Upper lobe of right lung (tissue), 1 donor: ENCODE results near the gene RSPO3. TPM values are rescaled to one million over a fixed set of nuclear protein-coding genes. Genes with fewer than 3 reads are reported as not detected.

ENCODE experiments used
- ATAC-seq: fragments of 200-7000 bp; cut with Tn5 transposase; one replicate; pipeline ENCODE4 v1.9.1; 2020; ENCODE audit warnings: mild to moderate bottlenecking, moderate library complexity
- DNase-seq: peaks from one replicate; pipeline ENCODE4 v3.0.0-alpha.2; 2020
- H3K27ac ChIP-seq: fragments of 200-600 bp; one replicate; pipeline ENCODE4 v1.8.0; 2022
- H3K27me3 ChIP-seq: fragments of 200-600 bp; one replicate; pipeline ENCODE4 v1.8.0; 2022; ENCODE audit warnings: mild to moderate bottlenecking
- H3K36me3 ChIP-seq: fragments of 200-600 bp; one replicate; pipeline ENCODE4 v1.8.0; 2022
- H3K4me1 ChIP-seq: fragments of 200-600 bp; one replicate; pipeline ENCODE4 v1.8.0; 2022
- H3K4me3 ChIP-seq: fragments of 200-600 bp; one replicate; pipeline ENCODE4 v1.8.0; 2022; ENCODE audit warnings: mild to moderate bottlenecking
- H3K9me3 ChIP-seq: fragments of 200-600 bp; one replicate; pipeline ENCODE4 v1.8.0; 2022
- intact Hi-C: fragments of 100-400 bp; cut with DNase I; formaldehyde crosslinking; loops from one replicate; pipeline ENCODE4 v1.11.0; 2022
- total RNA-seq: library from RNA; stranded (reverse); fragmentation: NEBNext Ultra II Directional; extraction: Animal tissue kit (Norgen Biotek cat#: 25700); gene quantifications from one replicate; pipeline ENCODE4 v1.2.1, GENCODE V29; 2021
- TF ChIP-seq, protein P1 (sequence below): fragments of 200-600 bp; IDR thresholded peaks from one replicate; pipeline ENCODE4 v1.8.0; 2022; ENCODE audit warnings: antibody characterized with exemption
- donor health status: DM: no; HTN: yes; CAD: no; lungs with severe emphysema.

Gene RSPO3
- total RNA-seq, 1 donor from 2014 or later = 6.2 TPM

DNA sequence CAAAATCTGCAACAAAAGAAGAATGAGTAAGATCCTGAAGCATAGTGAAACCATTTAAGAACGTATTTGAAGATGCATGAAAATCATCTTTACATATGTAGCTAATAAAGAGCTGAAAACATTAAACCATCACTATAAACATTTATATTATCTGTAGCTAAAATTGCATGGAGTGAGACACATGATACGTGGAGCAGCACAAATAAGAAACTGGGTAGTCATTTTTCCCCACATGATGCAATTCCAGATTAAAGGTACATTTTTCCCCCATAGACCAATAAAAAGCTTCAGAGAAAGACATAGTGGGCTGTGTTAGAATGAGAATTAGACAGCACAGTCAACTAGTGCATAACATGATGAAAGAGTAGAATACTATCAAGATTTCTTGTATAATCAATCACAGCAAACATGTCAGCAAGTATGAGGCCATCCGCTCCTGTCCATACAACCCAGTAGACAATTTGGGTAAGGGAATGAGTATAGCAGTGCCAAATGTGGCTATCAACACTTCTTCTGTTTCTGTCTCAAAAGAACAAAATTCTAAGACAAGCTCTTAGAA lies 67.0 kb downstream of the RSPO3 start:
- Histone ChIP-seq H3K4me1 (no peaks in the 10 kb centered on the region), H3K4me3 (no peak overlapping the region), H3K36me3 (no peaks in the 10 kb centered on the region), H3K9me3 (no peaks in the 10 kb centered on the region), H3K27ac (no peak overlapping the region), H3K27me3 (no peaks in the 10 kb centered on the region)
- DNase-seq (no peak), ATAC-seq (no peak)
- intact Hi-C loops = no loop called here
- TF ChIP-seq, protein P1, sequence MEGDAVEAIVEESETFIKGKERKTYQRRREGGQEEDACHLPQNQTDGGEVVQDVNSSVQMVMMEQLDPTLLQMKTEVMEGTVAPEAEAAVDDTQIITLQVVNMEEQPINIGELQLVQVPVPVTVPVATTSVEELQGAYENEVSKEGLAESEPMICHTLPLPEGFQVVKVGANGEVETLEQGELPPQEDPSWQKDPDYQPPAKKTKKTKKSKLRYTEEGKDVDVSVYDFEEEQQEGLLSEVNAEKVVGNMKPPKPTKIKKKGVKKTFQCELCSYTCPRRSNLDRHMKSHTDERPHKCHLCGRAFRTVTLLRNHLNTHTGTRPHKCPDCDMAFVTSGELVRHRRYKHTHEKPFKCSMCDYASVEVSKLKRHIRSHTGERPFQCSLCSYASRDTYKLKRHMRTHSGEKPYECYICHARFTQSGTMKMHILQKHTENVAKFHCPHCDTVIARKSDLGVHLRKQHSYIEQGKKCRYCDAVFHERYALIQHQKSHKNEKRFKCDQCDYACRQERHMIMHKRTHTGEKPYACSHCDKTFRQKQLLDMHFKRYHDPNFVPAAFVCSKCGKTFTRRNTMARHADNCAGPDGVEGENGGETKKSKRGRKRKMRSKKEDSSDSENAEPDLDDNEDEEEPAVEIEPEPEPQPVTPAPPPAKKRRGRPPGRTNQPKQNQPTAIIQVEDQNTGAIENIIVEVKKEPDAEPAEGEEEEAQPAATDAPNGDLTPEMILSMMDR = no peak

DNA sequence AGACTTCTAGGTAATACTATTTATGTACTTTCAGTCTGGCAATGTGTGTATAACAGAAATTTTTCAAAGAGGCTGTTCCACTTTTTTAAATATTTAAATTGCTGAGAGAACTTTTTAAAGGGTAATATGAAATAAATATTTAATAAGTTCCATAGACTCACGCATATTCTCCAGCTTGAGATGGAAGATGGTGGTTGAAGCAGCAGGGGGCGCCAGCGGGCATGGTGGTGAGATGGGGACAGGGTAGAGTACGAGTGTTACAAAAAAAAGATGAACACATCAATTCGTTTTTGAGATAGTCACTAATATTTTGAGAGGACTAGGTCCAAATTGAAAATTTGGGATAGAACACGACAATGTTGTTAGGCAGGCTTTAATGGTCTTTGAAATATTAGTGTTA lies 68.4 kb downstream of the RSPO3 start:
- TF ChIP-seq, protein P1 = peak; percentile 57
- Histone ChIP-seq H3K27ac (no peak overlapping the region), H3K4me1 (no peaks in the 10 kb centered on the region), H3K9me3 (no peaks in the 10 kb centered on the region), H3K36me3 (no peaks in the 10 kb centered on the region), H3K27me3 (no peaks in the 10 kb centered on the region), H3K4me3 (no peak overlapping the region)
- peak; percentile 91 for DNase-seq
- intact Hi-C loops = no loop called here
- peak; percentile 92 for ATAC-seq

DNA sequence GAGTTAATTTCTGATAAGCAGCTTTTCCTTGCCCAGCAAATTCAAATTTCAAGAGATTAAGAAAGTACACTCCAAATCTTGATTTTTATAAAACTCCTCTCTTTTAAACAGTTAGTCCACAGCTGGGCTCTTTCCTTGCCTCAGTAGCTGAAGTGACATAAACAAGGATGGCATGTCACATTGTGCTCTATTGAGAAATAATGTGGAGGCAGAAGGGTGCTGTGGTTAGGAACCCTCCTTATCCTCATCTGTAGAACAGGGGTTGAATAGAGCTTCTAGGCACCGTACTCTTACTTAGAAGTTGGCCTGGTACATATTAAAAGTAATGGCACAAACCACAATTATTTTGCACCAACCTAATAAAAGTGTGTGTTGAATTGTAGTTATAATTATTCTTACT lies 70.3 kb downstream of the RSPO3 start:
- intact Hi-C loops = no loop called here
- ATAC-seq = peak; percentile 77
- H3K27ac ChIP-seq = no peak overlapping the region
- TF ChIP-seq, protein P1 = no peak
- DNase-seq = no peak
- H3K27me3 ChIP-seq = no peaks in the 10 kb centered on the region
- H3K36me3 ChIP-seq = no peaks in the 10 kb centered on the region
- H3K9me3 ChIP-seq = no peaks in the 10 kb centered on the region
- peaks cover 15% of the 10 kb centered on the region for H3K4me1 ChIP-seq
- H3K4me3 ChIP-seq = no peak overlapping the region

DNA sequence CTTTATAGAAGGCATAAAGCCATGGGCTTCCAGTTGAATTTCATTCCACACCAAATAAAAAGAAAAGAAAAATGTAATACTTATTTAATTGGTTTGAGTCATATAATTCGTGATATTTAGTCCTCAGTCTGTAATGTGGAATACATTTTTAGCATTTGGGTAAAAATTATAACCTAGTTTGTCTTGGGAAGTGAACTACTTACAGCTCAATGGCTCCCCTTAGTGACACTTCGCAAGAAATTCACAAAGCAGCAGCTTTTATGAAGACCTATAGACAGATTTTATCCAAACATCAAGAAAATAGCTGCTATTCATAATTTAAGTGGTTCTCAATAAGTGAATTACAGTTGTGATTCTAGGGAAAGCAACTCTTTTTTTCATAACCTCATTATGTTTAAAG lies 72.1 kb downstream of the RSPO3 start:
- Histone ChIP-seq H3K36me3 (no peaks in the 10 kb centered on the region), H3K4me1 (peaks cover 20% of the 10 kb centered on the region), H3K4me3 (no peak overlapping the region), H3K27me3 (no peaks in the 10 kb centered on the region), H3K27ac (no peak overlapping the region), H3K9me3 (no peaks in the 10 kb centered on the region)
- TF ChIP-seq, protein P1 = peak; percentile 61
- ATAC-seq = peak; percentile 57
- intact Hi-C loops = no loop called here
- DNase-seq = no peak

DNA sequence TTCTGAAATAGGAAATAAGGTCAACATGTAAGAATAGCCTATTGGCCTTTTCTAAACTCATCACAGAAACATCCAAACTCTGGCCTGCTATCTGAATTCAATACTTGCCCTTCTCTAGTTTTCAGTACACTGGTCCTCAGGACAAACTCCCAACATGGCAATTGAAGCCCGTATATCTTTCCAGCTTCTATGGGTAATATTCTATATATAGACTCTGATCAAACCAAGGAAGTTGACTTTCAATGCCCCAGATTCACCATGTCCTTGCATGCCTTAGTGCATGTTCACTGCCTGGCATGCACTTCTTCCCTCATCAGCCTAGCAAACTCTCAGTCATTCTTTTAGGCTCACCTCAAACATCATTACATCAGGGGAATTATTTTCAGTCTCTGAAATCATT lies 73.2 kb downstream of the RSPO3 start:
- no peaks in the 10 kb centered on the region for H3K9me3 ChIP-seq
- no peaks in the 10 kb centered on the region for H3K27me3 ChIP-seq
- H3K4me3 ChIP-seq = no peak overlapping the region
- intact Hi-C loops = no loop called here
- no peak overlapping the region for H3K27ac ChIP-seq
- H3K4me1 ChIP-seq = peaks cover 20% of the 10 kb centered on the region
- DNase-seq = no peak
- no peaks in the 10 kb centered on the region for H3K36me3 ChIP-seq
- TF ChIP-seq, protein P1 = no peak
- no peak for ATAC-seq
